T-helper 9 cell (primary cell): Measurements from ENCODE around the gene WDR44.
"Not testable (repeated sequence)": the region's sequence is repeated elsewhere in the genome, so short reads cannot be mapped to it uniquely, and the experiment has no call there.

ENCODE experiments used
- DNase-seq: peaks from one replicate; pipeline ENCODE4 v3.0.0-alpha.2; 2020
- total RNA-seq, 2 donors: gene quantifications; one replicate each; lab custom pipeline; 2026; lab: John Stamatoyannopoulos, UW

Gene WDR44
- 35.5 to 65.0 reads per million in 2 donors for total RNA-seq

- DNase-seq = peak; percentile 88
Measured at GRCh38 chrX:118345464-118346257, at the start of gene WDR44. Gene WDR44, plus strand, starts transcription at chrX:118346106. Its CDS starts 398 bp downstream, at chrX:118346504.

- not testable (repeated sequence) for DNase-seq
Measured at GRCh38 chrX:118305827-118306226, 40.1 kb upstream of the WDR44 start.

- no peak for DNase-seq
Measured at GRCh38 chrX:118315529-118315928, 30.4 kb upstream of the WDR44 start.

GRCh38 chrX:118324588-118324987, 21.3 kb upstream of the WDR44 start:
- no peak for DNase-seq

- no peak for DNase-seq
Measured at GRCh38 chrX:118325453-118325852, 20.5 kb upstream of the WDR44 start.

GRCh38 chrX:118329175-118329574, 16.7 kb upstream of the WDR44 start:
- DNase-seq = no peak

- no peak for DNase-seq
Measured at GRCh38 chrX:118337687-118338086, 8.2 kb upstream of the WDR44 start.

- no peak for DNase-seq
Measured at GRCh38 chrX:118338930-118339329, 7.0 kb upstream of the WDR44 start.

GRCh38 chrX:118345045-118345463, 852 bp upstream of the WDR44 start:
- no peak for DNase-seq

GRCh38 chrX:118346258-118347094, 570 bp downstream of the WDR44 start:
- peak; percentile 52 for DNase-seq

- no peak for DNase-seq
Measured at GRCh38 chrX:118347131-118347530, 1.2 kb downstream of the WDR44 start.

GRCh38 chrX:118347736-118348135, 1.8 kb downstream of the WDR44 start:
- DNase-seq = no peak

GRCh38 chrX:118348186-118348810, 2.4 kb downstream of the WDR44 start:
- no peak for DNase-seq

- DNase-seq = no peak
Measured at GRCh38 chrX:118349188-118349587, 3.3 kb downstream of the WDR44 start.

GRCh38 chrX:118350221-118350620, 4.3 kb downstream of the WDR44 start:
- DNase-seq = no peak

- no peak for DNase-seq
Measured at GRCh38 chrX:118350706-118351105, 4.8 kb downstream of the WDR44 start.

GRCh38 chrX:118352566-118352965, 6.7 kb downstream of the WDR44 start:
- DNase-seq = no peak

- no peak for DNase-seq
Measured at GRCh38 chrX:118353081-118353850, 7.4 kb downstream of the WDR44 start.

- DNase-seq = no peak
Measured at GRCh38 chrX:118355225-118355920, 9.5 kb downstream of the WDR44 start.

- DNase-seq = no peak
Measured at GRCh38 chrX:118356154-118356701, 10.3 kb downstream of the WDR44 start.

GRCh38 chrX:118360429-118361125, 14.7 kb downstream of the WDR44 start:
- no peak for DNase-seq
